ENCODE results near the gene FLT1.

The FLT1 gene

DNA sequence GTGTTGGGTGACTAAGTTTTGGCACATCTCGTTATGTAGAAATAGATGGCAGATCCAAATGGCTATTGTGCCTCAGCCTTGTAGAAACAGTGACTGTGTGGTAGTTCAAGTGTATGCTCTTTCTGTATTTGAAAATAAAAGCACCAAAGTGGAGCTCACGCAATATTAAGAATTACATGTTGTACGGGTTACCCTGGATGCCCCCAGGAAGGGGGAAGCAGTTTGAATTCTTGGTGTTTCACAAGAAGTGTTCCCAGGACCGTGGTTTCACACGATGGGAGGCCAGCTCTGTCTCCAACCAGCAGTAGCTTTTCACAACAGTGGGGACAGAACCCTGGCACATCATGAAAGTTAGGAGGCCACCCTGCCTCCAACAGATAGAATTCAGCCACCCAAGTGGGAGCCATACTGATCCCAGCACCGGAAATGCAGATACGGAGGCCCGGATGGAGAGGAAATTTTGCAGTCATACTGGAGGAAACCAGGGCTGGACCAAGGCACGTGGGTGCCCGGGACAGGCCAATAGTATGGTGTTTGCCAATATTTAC, 8.9 kb downstream of the FLT1 start:
- DNase-seq = no peak

DNA sequence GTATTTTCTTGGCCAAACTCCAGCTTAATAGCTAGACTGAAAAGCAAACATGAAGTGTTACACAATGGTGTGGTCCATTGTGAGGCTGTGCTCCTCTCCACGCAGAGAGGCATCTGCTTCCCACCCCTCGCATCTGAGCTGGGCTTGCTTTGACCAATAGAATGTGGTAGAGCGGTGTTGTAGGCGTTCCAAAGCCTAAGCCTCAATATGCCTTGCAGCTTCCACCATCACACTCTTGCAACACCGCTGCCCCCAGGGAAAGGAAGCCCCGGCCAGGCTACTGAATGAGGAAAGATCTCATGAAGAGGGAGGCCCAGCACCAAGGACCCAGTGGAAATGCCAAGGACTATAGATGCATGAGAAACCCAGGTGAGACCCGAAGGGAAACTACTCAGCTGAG, 9.4 kb downstream of the FLT1 start:
- no peak for DNase-seq

DNA sequence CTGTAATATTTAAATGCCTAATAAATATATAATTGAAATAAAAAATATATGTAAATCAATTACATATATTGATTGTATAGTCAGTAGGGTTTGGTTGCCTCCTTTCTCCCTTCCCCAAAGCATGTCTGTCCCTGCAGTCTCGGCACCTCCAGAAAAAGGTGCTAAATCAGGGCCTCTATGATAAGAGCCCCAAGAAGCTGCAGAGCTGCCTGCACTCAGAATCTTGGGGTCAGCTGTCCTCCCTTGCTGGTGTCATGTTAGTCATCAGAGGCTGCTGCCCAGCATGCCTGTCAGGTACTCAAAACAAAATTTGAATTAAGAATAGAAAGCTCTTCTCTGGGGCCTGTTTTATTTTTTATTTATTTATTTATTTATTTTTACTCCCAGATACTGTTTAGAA, 9.8 kb downstream of the FLT1 start:
- DNase-seq = no peak

DNA sequence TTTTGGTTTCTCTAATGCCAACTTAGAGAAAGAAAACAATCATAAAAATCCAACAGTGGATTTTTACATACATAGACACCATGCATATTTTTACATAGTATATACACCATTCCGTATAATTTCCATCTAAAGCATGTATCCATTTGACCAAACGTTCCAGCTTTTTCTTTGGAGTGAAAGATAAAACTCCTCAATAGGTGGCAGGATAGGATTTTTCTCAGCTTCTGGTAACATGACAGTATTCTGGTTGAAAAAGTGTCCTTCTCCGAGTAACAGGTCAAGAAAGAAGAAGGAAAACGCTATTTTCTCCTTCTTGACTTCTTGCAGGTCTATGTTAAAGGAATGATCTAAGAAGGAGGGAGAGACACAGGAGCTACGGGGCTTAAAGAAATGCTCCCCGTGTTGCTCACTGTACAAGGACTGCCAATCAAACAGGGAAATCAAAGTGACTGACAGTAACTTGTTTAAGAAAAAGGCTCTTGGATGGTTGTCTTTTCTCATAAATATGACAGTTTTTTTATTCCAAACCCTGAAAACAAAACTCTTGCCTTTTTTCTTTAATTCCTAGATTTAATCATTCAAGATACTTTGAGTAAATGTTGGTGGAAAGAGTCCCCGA, 11.5 kb downstream of the FLT1 start:
- DNase-seq = no peak

DNA sequence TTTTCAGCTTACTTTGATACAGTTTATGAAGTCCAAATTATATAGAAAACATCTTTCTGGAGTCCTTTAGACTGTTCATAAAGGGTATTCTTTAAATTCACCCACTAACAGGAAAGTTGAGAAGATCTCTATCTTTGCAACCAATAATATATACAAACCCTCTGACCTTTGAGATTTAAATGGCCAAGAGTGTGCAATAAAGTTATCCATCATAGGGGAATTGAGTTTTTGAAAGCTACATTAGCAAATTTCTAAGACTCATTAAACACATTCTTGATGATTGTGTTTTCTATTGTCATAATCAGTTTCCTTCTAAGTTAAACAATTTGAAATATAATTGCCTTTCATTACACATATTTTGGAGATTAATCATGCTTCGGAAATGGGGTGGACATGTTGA, 15.9 kb downstream of the FLT1 start:
- no peak for DNase-seq

DNA sequence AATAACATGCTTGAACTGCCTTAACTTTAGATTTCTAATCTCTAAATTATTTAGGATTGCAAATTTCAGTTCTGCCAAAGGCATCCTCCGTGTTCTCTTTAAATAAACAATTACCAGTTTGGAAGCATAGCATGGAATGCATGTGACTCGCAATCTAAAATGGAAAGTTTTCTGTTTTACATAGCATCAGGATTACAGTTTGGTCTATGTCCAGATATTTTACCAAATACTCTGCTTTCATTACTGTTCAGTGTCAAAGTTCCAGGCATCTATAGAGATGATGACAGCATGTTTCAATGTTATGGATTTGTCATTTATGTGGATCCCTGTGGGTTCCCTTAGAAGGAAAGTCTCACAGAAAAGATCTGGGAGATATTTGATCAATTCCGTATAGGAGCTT, 16.8 kb downstream of the FLT1 start:
- no peak for DNase-seq

DNA sequence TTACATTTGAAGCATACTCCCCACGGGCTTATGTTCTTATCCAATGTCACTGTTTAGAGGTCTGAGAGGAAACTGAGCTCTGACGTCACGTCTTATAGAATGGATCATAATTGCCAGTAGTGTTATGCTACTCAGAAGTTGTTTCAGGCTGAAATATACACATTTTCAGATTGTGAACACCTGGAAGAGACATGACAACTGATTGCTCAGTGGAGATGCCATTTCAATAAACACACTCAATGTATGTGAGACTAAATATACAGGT, 17.3 kb downstream of the FLT1 start:
- no peak for DNase-seq

DNA sequence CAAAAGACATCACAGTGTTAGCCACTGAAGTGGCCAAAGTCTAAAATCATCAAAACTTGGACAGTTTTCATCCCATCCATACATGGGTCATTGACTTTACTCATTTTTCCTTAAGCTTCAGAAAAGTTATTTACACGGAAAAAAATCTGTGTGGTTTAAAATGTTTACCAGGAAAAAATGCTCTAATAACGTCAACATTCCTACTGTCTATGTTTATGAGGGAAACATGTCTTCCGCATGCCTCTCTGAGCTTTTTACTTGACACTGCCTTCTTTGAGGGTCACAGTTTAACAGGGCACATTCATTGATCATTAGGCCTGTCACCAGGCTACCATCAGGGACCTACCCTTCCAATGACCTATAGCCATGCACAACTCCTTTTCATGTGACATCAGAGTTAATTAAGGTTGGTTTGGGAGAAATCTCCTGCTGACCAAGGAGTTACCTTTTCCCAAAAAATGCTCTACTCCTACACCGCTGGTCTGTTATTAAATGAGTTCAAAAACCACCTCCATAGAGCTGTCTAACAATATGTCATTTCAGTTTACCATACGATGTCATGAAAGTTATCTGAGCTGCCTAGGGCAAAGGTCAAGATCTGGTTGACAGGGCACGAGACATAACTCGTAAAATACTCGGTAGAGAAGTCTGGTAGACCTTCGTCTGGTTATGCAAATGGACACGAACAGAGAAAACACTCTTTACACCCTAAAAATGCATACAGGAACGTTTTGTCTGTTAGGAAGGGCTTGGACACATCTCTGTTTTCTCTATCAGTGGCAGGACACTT, 17.8 kb downstream of the FLT1 start:
- no peak for DNase-seq

DNA sequence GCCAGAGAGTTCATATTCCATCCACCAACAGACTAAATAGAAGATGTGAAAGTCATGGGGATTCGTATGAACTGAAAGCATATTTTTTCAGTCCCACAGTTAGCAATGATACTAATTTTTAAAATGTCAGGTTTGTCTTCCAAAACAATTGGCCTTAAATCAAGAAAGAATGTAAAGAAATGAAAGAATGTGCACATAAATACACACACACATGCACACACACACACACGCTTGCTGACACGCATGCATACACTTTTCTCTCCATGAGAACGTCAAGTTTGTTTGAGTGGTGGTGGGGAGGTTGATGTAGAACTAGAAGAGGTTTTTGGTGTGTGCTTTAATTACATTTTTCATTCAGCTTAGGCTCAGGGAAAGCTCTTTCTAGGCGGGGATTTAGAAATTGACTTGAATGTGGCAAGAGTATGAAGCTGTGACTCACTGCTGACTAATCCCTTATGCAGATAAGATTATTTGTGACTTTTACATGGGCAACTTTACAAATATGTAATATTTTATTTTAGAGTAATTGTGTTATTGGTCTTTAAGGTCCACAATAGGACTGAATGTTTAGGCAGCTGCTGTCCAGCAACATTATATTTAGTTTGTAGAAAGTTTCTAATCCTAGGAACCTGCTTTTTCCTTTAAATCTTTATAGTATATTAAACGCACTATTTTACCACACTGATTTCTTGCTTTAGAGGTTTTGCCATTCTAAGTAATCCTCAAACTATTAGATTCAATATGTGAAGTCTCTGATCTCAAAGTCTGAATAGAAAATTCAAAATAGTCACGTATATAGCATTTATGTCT, 18.8 kb downstream of the FLT1 start:
- no peak for DNase-seq

DNA sequence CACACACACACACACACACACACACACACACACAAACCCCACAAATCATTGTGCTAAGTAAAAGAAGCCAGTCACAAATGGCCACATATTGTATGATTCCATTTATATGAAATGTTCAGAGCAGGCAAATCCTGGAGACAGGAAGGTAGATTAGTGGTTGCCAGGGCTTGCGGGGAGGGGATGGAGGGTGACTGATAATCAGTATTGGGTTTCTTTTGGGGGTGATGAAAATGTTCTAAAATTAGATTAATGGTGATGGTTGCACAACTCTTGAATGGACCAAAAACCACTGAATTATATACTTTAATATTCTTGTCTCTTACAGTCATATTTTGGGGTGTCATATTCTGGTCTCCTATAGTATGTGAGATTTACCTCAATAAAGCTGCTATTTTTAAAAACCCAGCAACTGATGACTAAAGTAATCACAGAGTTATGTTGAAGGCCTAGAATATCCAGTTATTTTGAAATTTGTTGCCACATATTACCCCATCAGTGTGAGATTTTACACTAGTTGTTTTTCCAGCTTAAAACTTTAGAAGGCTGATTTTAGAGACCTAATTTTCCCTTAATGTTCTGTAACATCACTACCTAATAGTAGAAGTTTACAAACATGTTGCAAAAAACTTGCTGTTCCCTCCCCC, 20.3 kb downstream of the FLT1 start:
- no peak for DNase-seq

DNA sequence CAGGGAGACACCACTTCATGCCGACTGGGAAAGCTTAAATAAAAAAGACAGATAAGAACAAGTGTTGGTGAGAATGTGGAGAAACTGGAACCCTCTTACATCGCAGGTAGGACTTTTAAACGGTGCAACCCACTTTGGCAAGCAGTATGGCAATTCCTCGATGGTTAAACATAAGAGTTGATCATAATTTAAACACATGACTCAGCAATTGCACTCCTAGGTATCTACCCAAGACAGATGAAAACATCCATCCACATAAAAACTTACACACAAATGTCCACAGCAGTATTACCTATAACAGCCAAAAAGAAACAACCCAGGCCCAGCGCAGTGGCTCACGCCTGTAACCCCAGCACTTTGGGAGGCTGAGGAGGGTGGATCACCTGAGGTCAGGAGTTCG, 21.9 kb downstream of the FLT1 start:
- no peak for DNase-seq

DNA sequence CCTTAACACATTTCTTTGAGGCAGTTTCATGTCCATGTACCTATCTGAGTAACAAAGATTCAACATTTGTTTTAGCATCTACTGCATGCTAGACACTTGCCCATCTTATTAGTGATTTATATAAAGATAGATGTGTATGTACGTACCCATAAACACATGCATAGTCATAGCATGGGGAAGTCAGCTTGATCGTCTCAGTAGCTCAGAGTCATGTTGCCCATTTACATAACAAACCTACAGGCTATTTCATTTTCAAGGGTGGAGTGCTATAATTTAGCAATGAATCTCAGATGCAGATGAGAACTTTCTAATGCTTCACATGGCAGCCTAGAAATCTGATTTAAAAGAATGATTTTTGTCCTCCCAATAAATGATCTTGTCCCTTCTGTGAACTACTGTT, 23.5 kb downstream of the FLT1 start:
- no peak for DNase-seq

DNA sequence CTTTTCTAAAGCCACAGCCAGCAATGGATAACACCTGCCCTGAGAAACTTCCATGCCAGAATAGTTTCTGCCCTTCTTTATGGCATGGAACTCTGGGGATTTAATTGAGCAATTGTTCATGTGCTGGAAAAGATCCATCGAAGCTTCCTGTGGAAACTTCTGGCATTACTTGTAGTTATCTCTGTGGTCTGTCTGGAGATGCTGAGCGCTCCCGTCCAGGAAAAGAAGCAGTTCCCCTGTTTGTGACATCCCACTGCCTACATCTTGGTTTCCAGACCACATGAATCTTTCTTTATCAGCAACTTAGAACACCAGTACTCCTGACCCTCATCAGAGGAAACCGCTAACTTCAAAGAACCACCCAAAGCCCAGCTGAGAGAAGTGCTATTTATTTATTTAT, 24.6 kb downstream of the FLT1 start:
- DNase-seq = no peak

DNA sequence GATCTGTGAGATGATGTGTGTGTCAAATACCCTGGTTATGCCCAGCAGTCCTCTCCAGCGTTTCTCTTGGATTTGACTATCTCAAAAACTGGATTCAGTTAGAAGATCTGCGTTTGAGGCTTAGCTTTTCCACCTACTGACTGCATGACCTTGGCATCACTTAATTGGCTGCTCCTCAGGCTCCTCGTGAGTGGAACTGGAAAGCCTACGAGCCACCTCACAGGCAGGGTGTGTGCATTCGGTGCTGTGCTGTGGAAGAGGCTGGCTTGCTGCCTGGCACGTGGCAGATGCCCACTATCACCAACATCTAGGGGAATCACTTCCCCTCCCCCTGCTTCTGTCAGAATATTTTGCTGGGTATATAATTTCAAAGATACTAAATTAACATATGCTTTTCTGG, 25.6 kb downstream of the FLT1 start:
- DNase-seq = no peak

DNA sequence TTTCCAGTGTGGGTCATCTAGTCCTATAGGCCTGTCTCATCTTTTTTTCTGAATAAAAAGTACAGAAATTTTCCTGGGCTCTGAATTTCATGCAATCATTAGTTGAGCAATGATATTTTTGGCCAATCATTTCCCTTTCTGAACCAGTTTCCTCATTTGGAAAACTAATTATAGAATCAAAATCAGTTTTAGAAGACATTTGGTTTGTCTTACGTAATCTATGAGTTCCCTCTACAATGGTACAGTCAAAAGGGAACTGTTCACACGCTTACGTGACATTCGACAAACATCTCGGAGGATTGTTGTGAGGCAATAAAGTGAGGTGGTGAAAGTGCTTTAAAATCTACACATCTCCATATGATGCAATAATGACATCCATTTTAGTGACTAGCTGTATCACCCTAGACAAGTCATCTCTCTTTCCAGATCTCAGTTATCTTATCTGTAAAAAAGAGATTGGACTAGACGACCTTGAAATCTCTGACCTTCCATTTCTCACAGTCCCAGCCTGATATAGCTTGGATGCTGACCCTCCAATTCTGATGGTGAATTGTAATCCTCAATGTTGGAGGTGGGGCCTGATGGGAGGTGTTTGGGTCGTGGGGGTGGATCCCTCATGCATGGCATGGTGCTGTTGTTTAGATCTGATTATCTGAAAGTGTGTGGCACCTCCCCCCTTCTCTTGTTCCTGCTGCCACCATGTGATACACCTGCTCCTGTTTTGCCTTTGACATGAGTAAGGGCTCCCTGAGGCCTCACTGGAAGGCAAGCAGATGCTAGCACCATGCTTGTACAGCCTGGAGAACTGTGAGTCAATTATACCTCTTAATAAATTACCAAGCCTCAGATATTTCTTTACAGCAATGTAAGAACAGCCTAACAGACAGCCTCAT, 26.7 kb downstream of the FLT1 start:
- no peak for DNase-seq

DNA sequence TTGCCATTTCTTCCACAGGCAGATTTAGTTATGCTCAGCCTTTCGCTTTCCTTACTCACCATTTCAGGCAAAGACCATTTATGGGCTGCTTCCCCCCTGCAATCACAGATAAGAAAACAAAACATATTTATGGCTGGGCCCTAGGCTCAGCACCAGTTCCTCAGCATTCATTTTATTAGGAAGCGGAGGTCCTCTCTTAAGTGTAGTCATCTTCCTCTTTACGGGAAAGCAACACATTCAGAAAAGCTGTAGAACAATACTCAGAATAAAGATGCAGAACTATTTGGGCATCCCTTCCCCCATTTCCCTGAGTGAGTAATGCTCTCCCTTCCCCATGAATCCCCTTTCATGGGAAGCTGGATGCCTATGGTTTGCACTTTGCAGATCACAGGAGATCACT, 27.9 kb downstream of the FLT1 start:
- DNase-seq = no peak

DNA sequence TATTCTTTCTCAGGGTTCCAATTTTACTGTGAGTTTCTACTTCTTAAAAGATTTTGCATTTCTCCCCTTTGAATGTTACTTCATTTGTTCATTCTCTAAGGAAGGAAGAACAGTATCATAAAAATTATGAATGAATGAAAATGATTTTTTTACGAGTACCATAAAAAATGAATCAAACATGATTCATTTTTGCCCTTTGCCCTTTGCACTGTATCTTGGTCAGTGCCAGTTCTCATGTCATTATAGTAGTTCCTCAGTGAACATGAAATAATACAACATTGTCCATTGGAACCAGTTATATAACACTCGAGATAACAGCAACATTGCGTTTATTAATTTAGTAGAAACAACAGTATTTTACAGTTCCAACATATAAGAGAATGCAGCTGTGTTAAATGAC, 28.8 kb downstream of the FLT1 start:
- DNase-seq = no peak

DNA sequence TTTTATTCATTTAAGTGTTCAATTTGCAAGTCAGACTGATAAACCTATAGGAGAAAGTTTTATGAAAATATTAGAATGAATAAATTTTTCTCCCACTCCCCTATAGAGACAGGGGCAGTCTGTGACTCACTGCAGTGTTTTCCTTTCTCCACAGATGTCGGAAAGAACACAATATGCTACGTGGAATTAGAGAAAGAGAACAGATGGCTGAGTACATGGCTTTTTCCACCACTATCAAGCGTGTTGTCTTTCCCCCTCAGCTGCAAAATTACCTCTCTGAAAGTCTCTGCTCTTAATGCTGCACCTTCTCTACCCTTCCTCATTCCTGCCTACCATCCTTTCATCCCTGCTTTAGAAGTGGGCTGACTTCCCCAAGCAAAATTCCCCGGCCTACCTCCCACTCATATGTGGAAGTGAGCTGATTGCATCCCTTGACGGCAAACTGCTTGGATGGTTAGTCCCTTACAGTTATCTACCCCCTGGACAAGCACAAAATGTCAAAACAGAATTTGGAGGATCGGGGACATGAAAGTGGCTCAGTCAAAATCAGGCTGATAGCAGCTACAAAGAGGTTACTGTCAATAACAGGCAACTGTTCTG, 30.0 kb downstream of the FLT1 start:
- DNase-seq = no peak

DNA sequence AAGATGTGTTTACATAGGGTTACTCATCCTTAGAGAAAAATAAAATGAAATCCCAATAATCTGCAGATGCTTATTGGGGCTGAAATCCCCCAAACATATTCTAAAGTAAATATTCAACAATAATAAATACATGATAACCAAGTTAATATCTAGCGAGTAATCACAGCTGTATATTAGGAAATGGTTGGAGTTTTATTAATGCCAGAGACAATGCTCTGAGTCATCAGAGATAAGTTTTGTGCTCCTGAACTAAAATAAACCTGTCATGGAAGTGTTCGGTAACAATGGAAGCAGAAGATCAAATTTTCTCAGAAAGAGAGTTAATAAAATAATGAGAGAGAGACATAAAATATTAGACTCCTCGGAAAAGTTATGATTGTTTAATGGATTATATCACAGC, 31.4 kb downstream of the FLT1 start:
- no peak for DNase-seq

DNA sequence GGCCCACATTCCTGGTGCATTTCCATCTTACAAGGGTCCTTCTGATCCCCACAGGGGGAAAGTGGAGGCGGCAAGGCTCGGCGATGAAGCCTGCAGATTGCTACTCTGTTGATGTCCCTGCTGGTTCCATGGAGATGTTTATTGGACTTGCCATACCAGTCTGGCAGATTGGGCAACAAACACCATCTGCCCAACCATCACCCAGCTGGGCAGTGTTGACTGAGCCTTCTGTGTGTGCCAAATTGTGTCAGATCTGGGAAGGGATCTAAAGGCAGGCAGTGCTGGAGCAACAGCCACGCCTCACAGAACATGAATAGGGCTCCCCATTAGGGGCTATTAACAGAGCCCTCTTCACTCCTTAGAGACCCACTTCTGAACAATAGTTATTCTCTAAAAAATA, 35.0 kb downstream of the FLT1 start:
- DNase-seq = no peak

DNA sequence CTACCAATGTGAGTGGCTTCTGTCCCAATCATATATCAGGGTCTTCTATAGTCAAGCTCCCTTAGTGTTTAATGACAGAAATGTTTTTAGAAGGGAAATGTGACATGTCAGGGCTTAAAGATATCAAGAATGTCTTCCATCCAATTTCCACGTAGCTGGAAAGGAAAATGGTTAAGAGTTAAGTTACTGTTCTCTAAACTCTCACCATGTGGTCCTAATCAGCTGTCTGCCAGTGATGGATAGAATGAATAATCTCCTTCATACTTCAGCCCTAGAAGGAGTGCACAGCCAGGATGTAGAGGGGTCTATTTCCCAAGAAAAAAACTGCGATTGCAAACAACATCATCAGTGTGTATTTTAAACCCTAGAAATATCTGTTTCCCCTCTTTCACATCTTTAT, 36.3 kb downstream of the FLT1 start:
- DNase-seq = no peak

DNA sequence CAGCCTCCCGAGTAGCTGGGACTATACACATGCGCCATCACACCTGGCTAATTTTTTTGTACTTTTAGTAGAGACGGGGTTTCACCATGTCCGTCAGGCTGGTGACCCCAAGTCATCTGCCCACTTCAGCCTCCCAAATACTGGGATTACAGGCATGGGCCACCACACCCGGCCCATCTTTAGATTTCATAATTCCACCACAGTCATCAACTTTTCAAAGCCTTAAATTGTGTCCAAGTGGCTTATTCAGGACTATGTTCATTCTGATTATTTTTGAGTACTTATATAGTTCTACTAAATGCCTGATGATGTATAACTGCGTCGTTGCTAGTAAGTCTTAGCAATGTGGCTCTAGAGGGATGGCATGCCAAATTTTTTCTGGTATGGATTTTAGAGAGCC, 36.9 kb downstream of the FLT1 start:
- DNase-seq = no peak

Measured in right forelimb (tissue), 1 donor.